Measurements from ENCODE around the gene RBM33.

RBM33 gene

GRCh38 chr7:155763122-155763521 lies 118.7 kb downstream of the RBM33 start:
- Histone ChIP-seq H3K27me3 (ENCODE audit: insufficient read depth, low read length, poor library complexity) (no peaks in the 10 kb centered on the region), H4K20me1 (ENCODE audit: insufficient read depth, low read length) (peaks cover 14% of the 10 kb centered on the region; the same call in 1 of the 2 replicates), H3K4me1 (ENCODE audit: insufficient read depth, low read length) (peaks cover 83% of the 10 kb centered on the region), H3K27ac (ENCODE audit: low read length) (peak overlapping the region; percentile 97), H3K79me2 (ENCODE audit: insufficient read depth, low read length) (peaks cover 77% of the 10 kb centered on the region), H3K9me3 (ENCODE audit: insufficient read depth, low read length, severe bottlenecking) (no peaks in the 10 kb centered on the region), H3K36me3 (ENCODE audit: insufficient read depth, low read length) (peaks cover 70% of the 10 kb centered on the region), H2AFZ (ENCODE audit: low read depth, low read length) (no peak overlapping the region), H3K9ac (ENCODE audit: low read depth, low read length) (peak overlapping the region; percentile 71), H3K4me3 (ENCODE audit: low read depth in 1 of 2, low read length in 2 of 2) (peak overlapping the region; percentile 6 to 53; a peak in 3 of 4 replicates), H3K4me2 (ENCODE audit: insufficient read depth, low read length) (peak overlapping the region; percentile 66)
- DNase-seq (peak; percentile 32), ATAC-seq (ENCODE audit: insufficient read depth, low read depth) (no peak)
- TF ChIP-seq EZH2 (IDR thresholded peaks at IDR 0.05; ENCODE audit: borderline replicate concordance, low read depth, low read length, severe bottlenecking) (no peak), CTCF (IDR thresholded peaks at IDR 0.05; ENCODE audit: borderline replicate concordance, extremely low read depth, low read length, poor library complexity, severe bottlenecking) (no peak)

- H3K36me3 ChIP-seq (ENCODE audit: insufficient read depth, low read length) = peaks cover 70% of the 10 kb centered on the region
- peak overlapping the region; percentile 41; the same call in 1 of the 2 replicates for H2AFZ ChIP-seq (ENCODE audit: low read depth, low read length)
- peak; percentile 80 for ATAC-seq (ENCODE audit: insufficient read depth, low read depth)
- H3K4me2 ChIP-seq (ENCODE audit: insufficient read depth, low read length) = peak overlapping the region; percentile 66
- peak overlapping the region in 1 of 2 experiments; percentile 53; a peak in 3 of 4 replicates for H3K4me3 ChIP-seq (ENCODE audit: low read depth in 1 of 2, low read length in 2 of 2)
- H3K4me1 ChIP-seq (ENCODE audit: insufficient read depth, low read length) = peaks cover 76% of the 10 kb centered on the region
- no peak for TF ChIP-seq EZH2 (IDR thresholded peaks at IDR 0.05; ENCODE audit: borderline replicate concordance, low read depth, low read length, severe bottlenecking)
- no peak for TF ChIP-seq CTCF (IDR thresholded peaks at IDR 0.05; ENCODE audit: borderline replicate concordance, extremely low read depth, low read length, poor library complexity, severe bottlenecking)
- H3K9ac ChIP-seq (ENCODE audit: low read depth, low read length) = peak overlapping the region; percentile 71
- H3K27me3 ChIP-seq (ENCODE audit: insufficient read depth, low read length, poor library complexity) = no peaks in the 10 kb centered on the region
- H3K27ac ChIP-seq (ENCODE audit: low read length) = peak overlapping the region; percentile 97
- peaks cover 75% of the 10 kb centered on the region for H3K79me2 ChIP-seq (ENCODE audit: insufficient read depth, low read length)
- no peaks in the 10 kb centered on the region for H3K9me3 ChIP-seq (ENCODE audit: insufficient read depth, low read length, severe bottlenecking)
- peaks cover 14% of the 10 kb centered on the region; the same call in 1 of the 2 replicates for H4K20me1 ChIP-seq (ENCODE audit: insufficient read depth, low read length)
- peak; percentile 83 for DNase-seq
Observed at GRCh38 chr7:155763691-155764437, 119.4 kb downstream of the RBM33 start.

GRCh38 chr7:155764438-155764793 lies 120.0 kb downstream of the RBM33 start:
- peaks cover 74% of the 10 kb centered on the region for H3K4me1 ChIP-seq (ENCODE audit: insufficient read depth, low read length)
- H3K36me3 ChIP-seq (ENCODE audit: insufficient read depth, low read length) = peaks cover 73% of the 10 kb centered on the region
- H3K79me2 ChIP-seq (ENCODE audit: insufficient read depth, low read length) = peaks cover 76% of the 10 kb centered on the region
- DNase-seq = peak; percentile 84
- H2AFZ ChIP-seq (ENCODE audit: low read depth, low read length) = peak overlapping the region; percentile 41; the same call in 1 of the 2 replicates
- peak overlapping the region; percentile 97 for H3K27ac ChIP-seq (ENCODE audit: low read length)
- H3K27me3 ChIP-seq (ENCODE audit: insufficient read depth, low read length, poor library complexity) = no peaks in the 10 kb centered on the region
- peaks cover 17% of the 10 kb centered on the region for H4K20me1 ChIP-seq (ENCODE audit: insufficient read depth, low read length)
- H3K9me3 ChIP-seq (ENCODE audit: insufficient read depth, low read length, severe bottlenecking) = no peaks in the 10 kb centered on the region
- peak; percentile 72 for ATAC-seq (ENCODE audit: insufficient read depth, low read depth)
- TF ChIP-seq EZH2 (IDR thresholded peaks at IDR 0.05; ENCODE audit: borderline replicate concordance, low read depth, low read length, severe bottlenecking) (no peak), CTCF (IDR thresholded peaks at IDR 0.05; ENCODE audit: borderline replicate concordance, extremely low read depth, low read length, poor library complexity, severe bottlenecking) (peak; percentile 51)
- H3K4me2 ChIP-seq (ENCODE audit: insufficient read depth, low read length) = peak overlapping the region; percentile 66
- peak overlapping the region in 1 of 2 experiments; percentile 53; a peak in 2 of 4 replicates for H3K4me3 ChIP-seq (ENCODE audit: low read depth in 1 of 2, low read length in 2 of 2)
- peak overlapping the region; percentile 71 for H3K9ac ChIP-seq (ENCODE audit: low read depth, low read length)
